Fibroblast of mammary gland (primary cell): Measurements from ENCODE around the gene CPLX3.

ENCODE experiments used
- DNase-seq: peaks from one replicate; pipeline ENCODE4 v3.0.0-alpha.2; 2010; ENCODE audit warnings: low read depth
- H3K4me3 ChIP-seq: 2 replicates; pipeline ENCODE4 v1.5.1; 2011; ENCODE audit warnings: low read depth, mild to moderate bottlenecking, low read length, moderate library complexity; ENCODE audit not compliant: control insufficient read depth
- CTCF ChIP-seq: conservative IDR thresholded peaks from 2 replicates; pipeline ENCODE4 v1.5.1; 2011; ENCODE audit warnings: low read depth, low read length, inconsistent platforms; ENCODE audit not compliant: control insufficient read depth, insufficient read depth

The CPLX3 gene

GRCh38 chr15:74858369-74858740 is 31.9 kb downstream of the CPLX3 start:
- no peak for DNase-seq

GRCh38 chr15:74863239-74864056 is 37.0 kb downstream of the CPLX3 start:
- peak; percentile 33 for DNase-seq
- TF ChIP-seq CTCF: no peak
- no peak overlapping the region for H3K4me3 ChIP-seq

More at GRCh38 chr15:74858369-74858740, 31.9 kb downstream of the CPLX3 start:
- no peak overlapping the region for H3K4me3 ChIP-seq
- no peak for TF ChIP-seq CTCF

GRCh38 chr15:74864296-74864695 is 37.9 kb downstream of the CPLX3 start:
- no peak for TF ChIP-seq CTCF
- H3K4me3 ChIP-seq: no peak overlapping the region
- no peak for DNase-seq

GRCh38 chr15:74865316-74865715 is 38.9 kb downstream of the CPLX3 start:
- TF ChIP-seq CTCF: no peak
- DNase-seq: no peak
- no peak overlapping the region for H3K4me3 ChIP-seq

- peak; percentile 86 for DNase-seq
- no peak for TF ChIP-seq CTCF
- H3K4me3 ChIP-seq: no peak overlapping the region
These were observed 39.7 kb downstream of the CPLX3 start for GRCh38 chr15:74866090-74866489.

GRCh38 chr15:74867466-74868038 is 41.1 kb downstream of the CPLX3 start:
- no peak overlapping the region for H3K4me3 ChIP-seq
- TF ChIP-seq CTCF: no peak
- no peak for DNase-seq
